Osteocyte (in vitro differentiated cells): ENCODE results near the gene ARL14EP. TPM values are rescaled to one million over a fixed set of nuclear protein-coding genes. Genes with fewer than 3 reads are reported as not detected.
A peak's percentile ranks its signal among the peaks of the same experiment; 100 is the strongest.

Experiments
- DNase-seq: peaks from one replicate; pipeline ENCODE4 v3.0.0; 2021; ENCODE audit warnings: mixed read lengths; ENCODE audit not compliant: unreplicated experiment; ENCODE audit errors: extremely low spot score
- H3K27ac Mint-ChIP-seq: one replicate; pipeline ENCODE4 v1.8.0; 2021; ENCODE audit warnings: mild to moderate bottlenecking, mixed read lengths; ENCODE audit not compliant: unreplicated experiment
- H3K27me3 Mint-ChIP-seq: one replicate; pipeline ENCODE4 v1.8.0; 2021; ENCODE audit warnings: mixed read lengths; ENCODE audit not compliant: unreplicated experiment
- H3K36me3 Mint-ChIP-seq: one replicate; pipeline ENCODE4 v1.8.0; 2021; ENCODE audit warnings: mixed read lengths; ENCODE audit not compliant: unreplicated experiment
- H3K4me1 Mint-ChIP-seq: one replicate; pipeline ENCODE4 v1.8.0; 2021; ENCODE audit warnings: mixed read lengths; ENCODE audit not compliant: unreplicated experiment
- H3K4me3 Mint-ChIP-seq: one replicate; pipeline ENCODE4 v1.8.0; 2021; ENCODE audit warnings: mild to moderate bottlenecking, moderate library complexity, mixed read lengths; ENCODE audit not compliant: unreplicated experiment
- H3K9me3 Mint-ChIP-seq: one replicate; pipeline ENCODE4 v1.8.0; 2021; ENCODE audit warnings: mixed read lengths; ENCODE audit not compliant: unreplicated experiment
- total RNA-seq: library from RNA; stranded (reverse); gene quantifications from 2 replicates; pipeline ENCODE4 v1.2.1, GENCODE V29; 2021
- TF ChIP-seq, protein P1 (sequence below): fragments of 200-600 bp; sonication (generic); IDR thresholded peaks from 2 replicates; pipeline ENCODE4 v1.5.0; 2021; ENCODE audit warnings: antibody characterized with exemption, mild to moderate bottlenecking, moderate library complexity

ARL14EP gene
- total RNA-seq, 1 donor from 2014 or later, result 21.7 TPM

DNA sequence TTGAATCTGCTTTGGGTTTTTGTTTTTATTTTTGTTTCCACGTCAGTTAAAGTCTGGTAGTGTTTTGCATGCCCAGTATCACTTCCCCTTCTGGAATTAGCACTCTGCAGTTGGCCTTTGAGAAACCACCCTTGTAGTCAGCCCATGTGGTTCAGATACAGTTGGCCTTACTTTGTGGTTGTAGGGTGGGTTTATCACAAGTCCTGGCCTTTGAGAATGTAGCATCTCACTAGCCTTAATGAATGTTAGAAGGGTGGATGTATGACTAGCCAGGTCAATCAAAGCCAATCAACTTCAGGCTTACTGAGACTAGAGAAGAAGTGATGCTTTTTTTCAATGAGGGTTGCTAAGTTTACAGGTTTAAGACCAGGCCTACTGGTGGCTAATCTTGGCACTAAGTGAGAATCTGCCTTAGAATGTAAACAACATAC lies 19.8 kb downstream of the ARL14EP start:
- TF ChIP-seq, protein P1, sequence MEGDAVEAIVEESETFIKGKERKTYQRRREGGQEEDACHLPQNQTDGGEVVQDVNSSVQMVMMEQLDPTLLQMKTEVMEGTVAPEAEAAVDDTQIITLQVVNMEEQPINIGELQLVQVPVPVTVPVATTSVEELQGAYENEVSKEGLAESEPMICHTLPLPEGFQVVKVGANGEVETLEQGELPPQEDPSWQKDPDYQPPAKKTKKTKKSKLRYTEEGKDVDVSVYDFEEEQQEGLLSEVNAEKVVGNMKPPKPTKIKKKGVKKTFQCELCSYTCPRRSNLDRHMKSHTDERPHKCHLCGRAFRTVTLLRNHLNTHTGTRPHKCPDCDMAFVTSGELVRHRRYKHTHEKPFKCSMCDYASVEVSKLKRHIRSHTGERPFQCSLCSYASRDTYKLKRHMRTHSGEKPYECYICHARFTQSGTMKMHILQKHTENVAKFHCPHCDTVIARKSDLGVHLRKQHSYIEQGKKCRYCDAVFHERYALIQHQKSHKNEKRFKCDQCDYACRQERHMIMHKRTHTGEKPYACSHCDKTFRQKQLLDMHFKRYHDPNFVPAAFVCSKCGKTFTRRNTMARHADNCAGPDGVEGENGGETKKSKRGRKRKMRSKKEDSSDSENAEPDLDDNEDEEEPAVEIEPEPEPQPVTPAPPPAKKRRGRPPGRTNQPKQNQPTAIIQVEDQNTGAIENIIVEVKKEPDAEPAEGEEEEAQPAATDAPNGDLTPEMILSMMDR, result no peak
- Mint-ChIP-seq H3K27ac (no peak overlapping the region), H3K36me3 (peaks cover 11% of the 10 kb centered on the region), H3K4me1 (no peaks in the 10 kb centered on the region), H3K9me3 (no peaks in the 10 kb centered on the region), H3K27me3 (no peaks in the 10 kb centered on the region), H3K4me3 (no peak overlapping the region)
- DNase-seq, result no peak

DNA sequence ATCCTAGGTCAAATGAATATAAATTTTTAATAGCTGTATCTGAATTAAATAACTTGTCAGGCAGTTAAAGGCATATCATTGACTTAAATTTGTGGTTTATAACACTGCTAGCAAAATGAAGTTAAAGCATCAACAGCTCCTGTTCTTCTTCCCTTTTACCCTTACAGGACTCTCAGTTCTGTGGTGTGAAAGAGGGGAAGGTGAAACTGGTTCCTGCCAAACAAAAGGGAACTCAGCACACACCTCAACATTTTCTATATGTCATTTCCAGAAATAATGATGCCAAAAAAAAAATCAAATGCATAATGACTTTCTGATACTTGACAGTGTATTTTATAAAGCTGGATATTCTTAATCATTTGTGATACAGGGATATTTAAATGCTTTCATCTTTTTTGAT lies 21.2 kb downstream of the ARL14EP start:
- H3K27ac Mint-ChIP-seq, result no peak overlapping the region
- peaks cover 6% of the 10 kb centered on the region for H3K36me3 Mint-ChIP-seq
- TF ChIP-seq, protein P1, result no peak
- H3K27me3 Mint-ChIP-seq, result no peaks in the 10 kb centered on the region
- no peaks in the 10 kb centered on the region for H3K9me3 Mint-ChIP-seq
- DNase-seq, result no peak
- no peak overlapping the region for H3K4me3 Mint-ChIP-seq
- H3K4me1 Mint-ChIP-seq, result no peaks in the 10 kb centered on the region

DNA sequence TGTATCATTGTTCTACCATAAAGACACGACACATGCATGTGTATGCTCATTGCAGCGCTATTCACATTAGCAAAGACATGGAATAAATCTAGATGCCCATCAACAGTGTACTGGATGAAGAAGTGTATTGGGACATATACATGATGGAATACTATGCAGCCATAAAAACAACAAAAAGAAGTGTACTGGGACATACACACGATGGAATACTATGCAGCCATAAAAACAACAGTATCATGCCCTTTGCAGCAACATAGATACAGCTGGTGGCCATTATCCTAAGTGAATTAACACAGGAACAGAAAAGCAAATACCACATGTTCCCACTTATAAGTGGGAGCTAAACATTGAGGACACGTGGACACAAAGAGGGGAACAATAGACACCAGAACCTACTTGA lies 22.7 kb downstream of the ARL14EP start:
- DNase-seq, result no peak
- no peak overlapping the region for H3K27ac Mint-ChIP-seq
- H3K36me3 Mint-ChIP-seq, result peaks cover 4% of the 10 kb centered on the region
- H3K27me3 Mint-ChIP-seq, result peaks cover under 1% of the 10 kb centered on the region
- TF ChIP-seq, protein P1, result no peak
- no peak overlapping the region for H3K4me3 Mint-ChIP-seq
- H3K4me1 Mint-ChIP-seq, result no peaks in the 10 kb centered on the region
- no peaks in the 10 kb centered on the region for H3K9me3 Mint-ChIP-seq

DNA sequence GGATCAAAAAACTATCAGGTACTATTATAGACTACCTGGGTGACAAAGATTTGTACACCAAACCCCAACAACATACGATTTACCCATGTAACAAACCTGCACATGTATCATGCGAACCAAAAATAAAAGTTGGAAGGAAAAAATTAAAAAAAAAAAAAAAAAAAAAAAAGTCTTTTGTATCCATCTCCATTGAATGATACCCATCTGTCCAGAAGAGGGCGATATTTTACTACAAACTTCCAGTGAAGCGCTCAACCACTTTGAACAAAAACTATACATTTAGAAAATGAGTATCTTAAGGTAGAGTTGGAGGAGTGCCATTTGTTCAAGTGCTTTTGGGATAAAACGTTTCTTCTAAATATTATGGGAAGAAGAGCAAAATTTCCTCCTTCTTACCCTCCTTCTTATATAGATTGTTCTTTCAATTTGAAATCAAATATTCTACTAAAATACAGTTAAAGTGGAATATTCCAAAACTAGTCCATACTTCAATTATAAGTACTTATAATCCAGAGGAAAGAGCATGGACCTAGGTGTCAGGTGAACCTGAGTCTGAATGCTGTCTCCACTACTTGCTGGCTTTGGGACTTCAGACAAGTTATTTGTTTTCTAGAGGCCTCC lies 23.3 kb downstream of the ARL14EP start:
- TF ChIP-seq, protein P1, result peak; percentile 68
- H3K27me3 Mint-ChIP-seq, result peaks cover 6% of the 10 kb centered on the region
- H3K4me3 Mint-ChIP-seq, result no peak overlapping the region
- H3K9me3 Mint-ChIP-seq, result no peaks in the 10 kb centered on the region
- no peak for DNase-seq
- H3K36me3 Mint-ChIP-seq, result peaks cover 4% of the 10 kb centered on the region
- no peaks in the 10 kb centered on the region for H3K4me1 Mint-ChIP-seq
- H3K27ac Mint-ChIP-seq, result no peak overlapping the region

DNA sequence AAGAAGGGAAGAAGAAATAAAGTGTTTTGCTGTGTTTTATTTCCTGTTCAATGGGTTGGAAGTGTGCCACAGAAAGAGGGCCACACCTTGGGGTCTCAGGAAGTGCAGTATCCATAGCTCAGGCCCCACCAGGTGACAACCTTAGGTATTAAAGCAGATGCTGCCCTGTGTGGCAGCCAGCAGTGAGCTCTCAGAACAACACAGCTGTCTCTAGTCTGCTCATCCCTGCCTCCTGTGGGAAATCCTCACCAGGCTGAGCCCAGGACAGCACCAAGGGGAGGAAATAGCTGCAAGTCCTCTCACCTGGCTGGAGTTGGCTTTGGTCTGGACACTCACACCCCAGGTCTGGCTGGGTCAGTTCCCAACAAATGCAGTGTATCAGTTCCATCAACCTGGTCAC lies 25.1 kb downstream of the ARL14EP start:
- no peak for DNase-seq
- Mint-ChIP-seq H3K27ac (no peak overlapping the region), H3K4me1 (no peaks in the 10 kb centered on the region), H3K9me3 (no peaks in the 10 kb centered on the region), H3K27me3 (peaks cover 14% of the 10 kb centered on the region), H3K36me3 (no peaks in the 10 kb centered on the region), H3K4me3 (no peak overlapping the region)
- TF ChIP-seq, protein P1, result no peak
